Activated T-cell treated with anti-CD3 and anti-CD28 coated beads, Interleukin-2, amount 50 U/mL, for 72 hours (primary cell): ENCODE data around the gene PAFAH1B2. TPM values are rescaled to one million over a fixed set of nuclear protein-coding genes. Genes with fewer than 3 reads are reported as not detected.

Source experiments
- ATAC-seq, 2 donors: fragments of 150-1000 bp; cut with Tn5 transposase; replicated peaks in 1 of 2; 2 replicates each; pipeline ENCODE4 v1.10.0; 2021; ENCODE audit warnings: moderate library complexity in 2 of 2, mild to moderate bottlenecking in 1 of 2
- DNase-seq, 2 donors: peaks; one replicate each; pipeline ENCODE4 v3.0.0; 2021 to 2022; ENCODE audit warnings: mixed read lengths in 1 of 2
- H3K27ac Mint-ChIP-seq: one replicate; pipeline ENCODE4 v1.8.0; 2022; ENCODE audit warnings: mild to moderate bottlenecking, moderate library complexity, mixed read lengths
- H3K27me3 Mint-ChIP-seq: one replicate; pipeline ENCODE4 v1.8.0; 2022; ENCODE audit warnings: low read depth, mixed read lengths
- H3K36me3 Mint-ChIP-seq, 2 donors: one replicate each; pipeline ENCODE4 v1.8.0; 2022; ENCODE audit warnings: mixed read lengths in 2 of 2, mild to moderate bottlenecking in 1 of 2; ENCODE audit not compliant: insufficient read depth in 2 of 2
- H3K4me1 Mint-ChIP-seq: one replicate; pipeline ENCODE4 v1.8.0; 2022; ENCODE audit warnings: low read depth, mixed read lengths
- H3K4me3 Mint-ChIP-seq, 2 donors: one replicate each; pipeline ENCODE4 v1.8.0; 2022; ENCODE audit warnings: mild to moderate bottlenecking in 2 of 2, mixed read lengths in 2 of 2, moderate library complexity in 2 of 2
- H3K9me3 Mint-ChIP-seq, 2 donors: one replicate each; pipeline ENCODE4 v1.8.0; 2022; ENCODE audit warnings: mixed read lengths in 2 of 2
- total RNA-seq, 2 donors: library from RNA; stranded (reverse); gene quantifications; one replicate each; pipeline ENCODE4 v1.2.3, GENCODE V29; 2022

The PAFAH1B2 gene
- 10 to 100 TPM; 56.7 to 64.3 TPM for total RNA-seq

GRCh38 chr11:117143871-117144476 is at the start of gene PAFAH1B2:
Gene PAFAH1B2, plus strand, starts transcription at chr11:117144287. Its CDS starts 8,161 bp downstream, at chr11:117152448.
- H3K9me3 Mint-ChIP-seq = no peaks in the 10 kb centered on the region
- ATAC-seq = peak; percentile 97 to 98
- H3K27me3 Mint-ChIP-seq = peaks cover 15% of the 10 kb centered on the region
- H3K27ac Mint-ChIP-seq = peak within 1 kb of the TSS; percentile 98
- peak; percentile 97 to 98 for DNase-seq
- peaks cover 11 to 21% of the 10 kb centered on the region in 2 donors for H3K36me3 Mint-ChIP-seq
- peaks cover 48% of the 10 kb centered on the region for H3K4me1 Mint-ChIP-seq
- H3K4me3 Mint-ChIP-seq = peak within 1 kb of the TSS; percentile 98 to 100

DNA sequence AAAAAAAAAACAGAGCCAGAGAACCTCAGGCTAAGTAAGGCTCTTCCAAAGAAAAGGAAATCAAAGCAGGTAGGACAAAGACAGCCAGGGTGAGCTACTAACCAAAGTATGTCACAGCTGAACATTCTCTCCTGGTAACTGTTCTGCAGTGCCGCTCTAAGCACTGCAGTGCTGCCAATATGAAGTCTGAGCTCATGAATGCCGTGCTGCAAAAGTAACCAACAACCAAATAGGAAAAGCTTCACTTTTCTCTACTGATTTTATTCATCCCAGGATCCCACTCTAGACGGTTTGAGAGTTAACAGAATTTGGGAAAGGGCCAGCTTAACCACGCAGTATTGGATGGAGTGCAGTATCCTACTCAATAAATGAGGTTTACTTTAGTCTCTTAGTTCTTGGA is 49.3 kb upstream of the PAFAH1B2 start:
- Mint-ChIP-seq H3K36me3 (peaks cover 7 to 13% of the 10 kb centered on the region in 2 donors), H3K9me3 (peaks cover 3 to 5% of the 10 kb centered on the region in 2 donors), H3K4me3 (peak overlapping the region; percentile 90 to 95), H3K27me3 (no peaks in the 10 kb centered on the region), H3K27ac (peak overlapping the region; percentile 29), H3K4me1 (peaks cover 82% of the 10 kb centered on the region)
- no peak for DNase-seq
- no peak for ATAC-seq

- peak overlapping the region; percentile 90 to 95 for H3K4me3 Mint-ChIP-seq
- H3K36me3 Mint-ChIP-seq = peaks cover 6 to 13% of the 10 kb centered on the region in 2 donors
- no peaks in the 10 kb centered on the region for H3K27me3 Mint-ChIP-seq
- peaks cover 75% of the 10 kb centered on the region for H3K4me1 Mint-ChIP-seq
- ATAC-seq (peak; percentile 7 to 13), DNase-seq (no peak)
- peaks cover 3 to 5% of the 10 kb centered on the region in 2 donors for H3K9me3 Mint-ChIP-seq
- H3K27ac Mint-ChIP-seq = peak overlapping the region; percentile 87
Measured at GRCh38 chr11:117095284-117096161, 48.6 kb upstream of the PAFAH1B2 start.

- H3K27ac Mint-ChIP-seq = peak overlapping the region; percentile 87
- H3K4me1 Mint-ChIP-seq = peaks cover 71% of the 10 kb centered on the region
Measured at GRCh38 chr11:117096201-117096991, 47.7 kb upstream of the PAFAH1B2 start.

GRCh38 chr11:117097014-117097388 is 47.1 kb upstream of the PAFAH1B2 start:
- peaks cover 67% of the 10 kb centered on the region for H3K4me1 Mint-ChIP-seq
- H3K4me3 Mint-ChIP-seq = peak overlapping the region; percentile 90 to 95
- peaks cover 3 to 4% of the 10 kb centered on the region in 2 donors for H3K9me3 Mint-ChIP-seq
- peaks cover 5 to 11% of the 10 kb centered on the region in 2 donors for H3K36me3 Mint-ChIP-seq
- ATAC-seq = no peak
- DNase-seq = no peak
- H3K27me3 Mint-ChIP-seq = no peaks in the 10 kb centered on the region
- peak overlapping the region; percentile 87 for H3K27ac Mint-ChIP-seq

More at GRCh38 chr11:117096201-117096991, 47.7 kb upstream of the PAFAH1B2 start:
- Mint-ChIP-seq H3K9me3 (peaks cover 3 to 5% of the 10 kb centered on the region in 2 donors), H3K4me3 (peak overlapping the region; percentile 90 to 95), H3K36me3 (peaks cover 6 to 13% of the 10 kb centered on the region in 2 donors), H3K27me3 (no peaks in the 10 kb centered on the region)
- peak; percentile 12 to 39 for ATAC-seq
- peak; percentile 30 to 60 for DNase-seq

- Mint-ChIP-seq H3K4me3 (peak overlapping the region; percentile 90 to 95), H3K27ac (peak overlapping the region; percentile 87), H3K27me3 (no peaks in the 10 kb centered on the region), H3K4me1 (peaks cover 61% of the 10 kb centered on the region), H3K9me3 (no peaks in the 10 kb centered on the region), H3K36me3 (peaks cover 2 to 5% of the 10 kb centered on the region in 2 donors)
- DNase-seq (peak; percentile 44 to 58), ATAC-seq (peak; percentile 16 to 28)
Measured at GRCh38 chr11:117097389-117098268, 46.5 kb upstream of the PAFAH1B2 start.

- Mint-ChIP-seq H3K36me3 (peaks cover 2% of the 10 kb centered on the region in 2 donors), H3K27me3 (no peaks in the 10 kb centered on the region), H3K4me3 (peak within 1 kb of the TSS; percentile 90 to 95), H3K27ac (peak within 1 kb of the TSS; percentile 99), H3K4me1 (peaks cover 52% of the 10 kb centered on the region), H3K9me3 (no peaks in the 10 kb centered on the region)
- peak; percentile 84 to 88 for ATAC-seq
- DNase-seq = peak; percentile 91 to 96
Measured at GRCh38 chr11:117098269-117099232, 45.5 kb upstream of the PAFAH1B2 start, which contains the start of gene SIK3. Gene SIK3, minus strand, starts transcription at chr11:117098428. Its CDS starts 13 bp downstream, at chr11:117098415.

GRCh38 chr11:117099696-117100095 is 44.4 kb upstream of the PAFAH1B2 start:
- Mint-ChIP-seq H3K4me3 (peak overlapping the region in 1 of 2 donors; percentile 90), H3K4me1 (peaks cover 40% of the 10 kb centered on the region), H3K9me3 (no peaks in the 10 kb centered on the region), H3K27me3 (no peaks in the 10 kb centered on the region), H3K27ac (peak overlapping the region; percentile 99), H3K36me3 (peaks cover 2% of the 10 kb centered on the region in 2 donors)
- no peak for DNase-seq
- ATAC-seq = no peak

GRCh38 chr11:117100556-117100955 is 43.5 kb upstream of the PAFAH1B2 start:
- peaks cover 32% of the 10 kb centered on the region for H3K4me1 Mint-ChIP-seq
- no peaks in the 10 kb centered on the region for H3K27me3 Mint-ChIP-seq
- no peak overlapping the region for H3K27ac Mint-ChIP-seq
- no peak overlapping the region for H3K4me3 Mint-ChIP-seq
- DNase-seq = no peak
- peaks cover 2% of the 10 kb centered on the region in 2 donors for H3K36me3 Mint-ChIP-seq
- no peaks in the 10 kb centered on the region for H3K9me3 Mint-ChIP-seq
- ATAC-seq = no peak

DNA sequence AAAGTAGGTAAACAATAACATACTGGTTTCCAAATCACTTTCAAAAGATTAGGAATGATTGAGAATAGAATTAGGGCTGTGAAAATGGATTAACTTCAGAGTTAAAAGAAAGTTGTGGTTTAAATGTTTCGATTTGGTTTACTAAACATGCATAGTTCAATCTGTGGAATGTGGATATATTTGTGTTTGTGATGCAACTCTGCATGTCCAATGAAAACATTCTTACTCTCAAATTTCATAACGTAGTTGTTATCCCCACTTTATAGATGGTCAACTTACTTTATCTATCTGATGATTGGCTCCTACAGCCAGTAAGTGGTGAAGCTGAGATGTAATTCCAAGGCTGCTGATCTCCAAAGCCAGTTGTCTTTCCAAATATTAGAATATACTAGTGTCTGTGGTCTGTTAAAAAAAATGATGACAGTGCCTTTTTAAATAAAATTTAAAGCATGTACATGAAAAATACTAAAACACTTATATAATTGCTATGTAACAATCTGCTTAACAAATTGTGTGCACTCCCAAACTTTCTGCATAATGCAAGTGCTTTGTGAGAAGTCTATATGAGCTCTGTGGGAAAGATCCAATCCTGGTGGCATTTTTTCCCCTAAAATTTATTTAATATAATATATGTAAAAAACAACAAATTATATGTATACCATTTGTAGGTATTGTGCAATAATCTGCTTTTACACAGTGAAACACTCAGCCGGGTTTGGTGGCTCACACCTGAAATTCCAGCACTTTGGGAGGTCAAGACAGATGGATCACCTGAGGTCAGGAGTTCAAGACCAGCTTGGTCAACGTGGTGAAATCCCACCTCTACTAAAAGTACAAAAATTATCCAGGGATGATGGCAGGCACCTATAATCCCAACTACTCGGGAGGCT is 36.1 kb upstream of the PAFAH1B2 start:
- Mint-ChIP-seq H3K36me3 (no peaks in the 10 kb centered on the region), H3K9me3 (no peaks in the 10 kb centered on the region), H3K4me3 (no peak overlapping the region), H3K27me3 (no peaks in the 10 kb centered on the region), H3K4me1 (no peaks in the 10 kb centered on the region), H3K27ac (no peak overlapping the region)
- ATAC-seq = no peak
- DNase-seq = no peak
